Vagina (tissue), 2 donors: ENCODE measurements around the gene DLG3. TPM values are rescaled to one million over a fixed set of nuclear protein-coding genes. Genes with fewer than 3 reads are reported as not detected.

Experiments used
- DNase-seq, 2 donors: peaks; one replicate each; pipeline ENCODE4 v3.0.0-alpha.2; 2017; ENCODE audit errors: extremely low spot score in 2 of 2
- H3K27ac ChIP-seq: fragments of 200-600 bp; sonication (generic); one replicate; pipeline ENCODE4 v1.5.1; 2019
- H3K27me3 ChIP-seq: fragments of 200-600 bp; sonication (generic); one replicate; pipeline ENCODE4 v1.5.1; 2019
- H3K36me3 ChIP-seq, 2 donors: fragments of 200-600 bp; sonication (generic); one replicate each; pipeline ENCODE4 v1.5.1; 2017 to 2019
- H3K4me1 ChIP-seq: fragments of 200-600 bp; sonication (generic); one replicate; pipeline ENCODE4 v1.5.1; 2019
- H3K4me3 ChIP-seq, 2 donors: fragments of 200-600 bp; sonication (generic); 1 replicate in 1 of 2; 2 replicates in 1 of 2; pipeline ENCODE4 v1.5.1; 2016 to 2019
- H3K9me3 ChIP-seq: fragments of 200-600 bp; sonication (generic); one replicate; pipeline ENCODE4 v1.5.1; 2019
- POLR2A ChIP-seq, 2 donors: fragments of 450-650 bp; IDR thresholded peaks; one replicate each; pipeline ENCODE4 v1.6.1; 2017; ENCODE audit warnings: antibody characterized with exemption in 2 of 2, mild to moderate bottlenecking in 2 of 2, moderate library complexity in 2 of 2
- POLR2AphosphoS5 ChIP-seq, 2 donors: sonication (generic); formaldehyde crosslinking; IDR thresholded peaks; one replicate each; pipeline ENCODE4 v1.9.0; 2017; ENCODE audit warnings: antibody characterized with exemption in 2 of 2, mild to moderate bottlenecking in 2 of 2, low read depth in 1 of 2; ENCODE audit not compliant: insufficient read depth in 1 of 2
- intact Hi-C: fragments of 100-400 bp; cut with DNase I; formaldehyde crosslinking; loops from one replicate; pipeline ENCODE4 v1.15.1; 2023
- total RNA-seq: library from RNA; depleted of rRNA; stranded (reverse); fragments of >200 nt; gene quantifications from one replicate; pipeline ENCODE4 v1.2.3, GENCODE V29; 2016
- TF ChIP-seq, protein P1 (sequence below), 3 experiments: fragments of 450-650 bp in 2 of 3; fragments of 200-600 bp in 1 of 3; sonication (generic) in 1 of 3; IDR thresholded peaks; one replicate each; pipeline ENCODE4 v1.5.1; 2017 to 2019; ENCODE audit warnings: antibody characterized with exemption in 3 of 3, mild to moderate bottlenecking in 2 of 3, moderate library complexity in 2 of 3

The DLG3 gene
- total RNA-seq, 1 donor from 2014 or later, result 27.0 TPM

- Histone ChIP-seq H3K4me3 (no peak overlapping the region), H3K9me3 (no peaks in the 10 kb centered on the region), H3K36me3 (no peaks in the 10 kb centered on the region), H3K27me3 (no peaks in the 10 kb centered on the region), H3K27ac (no peak overlapping the region), H3K4me1 (peaks cover 5% of the 10 kb centered on the region)
- intact Hi-C loops, result no loop called here
- TF ChIP-seq, protein P1, sequence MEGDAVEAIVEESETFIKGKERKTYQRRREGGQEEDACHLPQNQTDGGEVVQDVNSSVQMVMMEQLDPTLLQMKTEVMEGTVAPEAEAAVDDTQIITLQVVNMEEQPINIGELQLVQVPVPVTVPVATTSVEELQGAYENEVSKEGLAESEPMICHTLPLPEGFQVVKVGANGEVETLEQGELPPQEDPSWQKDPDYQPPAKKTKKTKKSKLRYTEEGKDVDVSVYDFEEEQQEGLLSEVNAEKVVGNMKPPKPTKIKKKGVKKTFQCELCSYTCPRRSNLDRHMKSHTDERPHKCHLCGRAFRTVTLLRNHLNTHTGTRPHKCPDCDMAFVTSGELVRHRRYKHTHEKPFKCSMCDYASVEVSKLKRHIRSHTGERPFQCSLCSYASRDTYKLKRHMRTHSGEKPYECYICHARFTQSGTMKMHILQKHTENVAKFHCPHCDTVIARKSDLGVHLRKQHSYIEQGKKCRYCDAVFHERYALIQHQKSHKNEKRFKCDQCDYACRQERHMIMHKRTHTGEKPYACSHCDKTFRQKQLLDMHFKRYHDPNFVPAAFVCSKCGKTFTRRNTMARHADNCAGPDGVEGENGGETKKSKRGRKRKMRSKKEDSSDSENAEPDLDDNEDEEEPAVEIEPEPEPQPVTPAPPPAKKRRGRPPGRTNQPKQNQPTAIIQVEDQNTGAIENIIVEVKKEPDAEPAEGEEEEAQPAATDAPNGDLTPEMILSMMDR (IDR thresholded peaks at IDR 0.05), result no peak
- TF ChIP-seq POLR2AphosphoS5 (IDR thresholded peaks at IDR 0.05; ENCODE audit: insufficient read depth in 1 of 2, low read depth in 1 of 2) (no peak), POLR2A (IDR thresholded peaks at IDR 0.05) (no peak)
- DNase-seq, result no peak
Observed at GRCh38 chrX:70437921-70438665, 6.5 kb upstream of the DLG3 start.

DNA sequence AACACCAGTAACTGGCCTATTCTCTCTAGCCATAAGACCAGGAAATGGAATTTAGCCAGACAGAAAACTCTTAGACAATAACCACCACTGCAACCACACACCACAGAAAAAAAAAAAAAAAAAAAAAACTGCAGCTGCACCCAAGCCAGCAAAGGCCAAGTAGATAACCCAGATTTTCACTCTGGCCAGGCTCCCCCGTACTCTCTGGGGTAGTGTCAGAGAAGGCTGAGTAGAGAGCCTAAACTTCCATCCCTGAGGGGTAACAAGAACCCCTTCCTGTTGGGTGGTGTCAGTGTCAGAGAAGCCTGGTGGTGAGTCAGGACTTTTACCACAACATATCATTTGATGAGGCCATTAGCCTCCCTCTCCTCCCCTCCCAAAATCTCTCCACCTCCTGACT is 5.6 kb upstream of the DLG3 start:
- Histone ChIP-seq H3K27me3 (no peaks in the 10 kb centered on the region), H3K4me1 (peaks cover 5% of the 10 kb centered on the region), H3K4me3 (no peak overlapping the region), H3K36me3 (no peaks in the 10 kb centered on the region), H3K9me3 (no peaks in the 10 kb centered on the region), H3K27ac (no peak overlapping the region)
- intact Hi-C loops, result no loop called here
- DNase-seq, result no peak
- TF ChIP-seq, protein P1 (IDR thresholded peaks at IDR 0.05), result no peak
- TF ChIP-seq POLR2A (IDR thresholded peaks at IDR 0.05) (no peak), POLR2AphosphoS5 (IDR thresholded peaks at IDR 0.05; ENCODE audit: insufficient read depth in 1 of 2, low read depth in 1 of 2) (no peak)

GRCh38 chrX:70442224-70442623 is 2.4 kb upstream of the DLG3 start:
- Histone ChIP-seq H3K27me3 (no peaks in the 10 kb centered on the region), H3K36me3 (no peaks in the 10 kb centered on the region), H3K4me1 (no peaks in the 10 kb centered on the region), H3K9me3 (no peaks in the 10 kb centered on the region), H3K27ac (no peak overlapping the region), H3K4me3 (no peak overlapping the region)
- intact Hi-C loops, result no loop called here
- no peak for DNase-seq
- TF ChIP-seq, protein P1 (IDR thresholded peaks at IDR 0.05), result no peak
- TF ChIP-seq POLR2A (IDR thresholded peaks at IDR 0.05) (no peak), POLR2AphosphoS5 (IDR thresholded peaks at IDR 0.05; ENCODE audit: insufficient read depth in 1 of 2, low read depth in 1 of 2) (no peak)

- DNase-seq, result peak in 1 of 2 donors; percentile 84
- H3K27me3 ChIP-seq, result no peaks in the 10 kb centered on the region
Observed at GRCh38 chrX:70444946-70445656, 466 bp downstream of the DLG3 start.

GRCh38 chrX:70445951-70446350 is 1.3 kb downstream of the DLG3 start:
- intact Hi-C loops, result no loop called here
- DNase-seq, result no peak

More at GRCh38 chrX:70444946-70445656, 466 bp downstream of the DLG3 start:
- H3K27ac ChIP-seq, result no peak overlapping the region
- H3K4me1 ChIP-seq, result no peaks in the 10 kb centered on the region
- H3K4me3 ChIP-seq, result peak overlapping the region in 1 of 2 donors; percentile 40
- H3K36me3 ChIP-seq, result no peaks in the 10 kb centered on the region
- intact Hi-C loops, result no loop called here
- TF ChIP-seq POLR2A (IDR thresholded peaks at IDR 0.05), result no peak
- no peak for TF ChIP-seq POLR2AphosphoS5 (IDR thresholded peaks at IDR 0.05; ENCODE audit: insufficient read depth in 1 of 2, low read depth in 1 of 2)
- H3K9me3 ChIP-seq, result no peaks in the 10 kb centered on the region

More at GRCh38 chrX:70445951-70446350, 1.3 kb downstream of the DLG3 start:
- Histone ChIP-seq H3K27me3 (no peaks in the 10 kb centered on the region), H3K4me3 (no peak overlapping the region), H3K4me1 (no peaks in the 10 kb centered on the region), H3K36me3 (no peaks in the 10 kb centered on the region), H3K9me3 (no peaks in the 10 kb centered on the region), H3K27ac (no peak overlapping the region)
- TF ChIP-seq POLR2AphosphoS5 (IDR thresholded peaks at IDR 0.05; ENCODE audit: insufficient read depth in 1 of 2, low read depth in 1 of 2) (no peak), POLR2A (IDR thresholded peaks at IDR 0.05) (no peak)
- TF ChIP-seq, protein P1 (IDR thresholded peaks at IDR 0.05), result no peak
